ENCODE results near the gene C1orf56.

The C1orf56 gene

GRCh38 chr1:151026460-151026859 lies 21.1 kb upstream of the C1orf56 start:
- DNase-seq: no peak

- no peak for DNase-seq
Observed at GRCh38 chr1:151032164-151032563, 15.4 kb upstream of the C1orf56 start.

- no peak for DNase-seq
Observed at GRCh38 chr1:151035167-151035566, 12.4 kb upstream of the C1orf56 start.

- DNase-seq: no peak
Observed at GRCh38 chr1:151036356-151036755, 11.2 kb upstream of the C1orf56 start, which contains the start of gene BNIPL. BNIPL (plus strand) TSS chr1:151036586; CDS start chr1:151036726, 140 bp downstream.

- DNase-seq: no peak
Observed at GRCh38 chr1:151037032-151037431, 10.5 kb upstream of the C1orf56 start.

GRCh38 chr1:151039521-151039920 lies 8.0 kb upstream of the C1orf56 start:
- DNase-seq: no peak

- no peak for DNase-seq
Observed at GRCh38 chr1:151043163-151043562, 4.4 kb upstream of the C1orf56 start.

GRCh38 chr1:151047925-151048644 lies 534 bp downstream of the C1orf56 start:
- peak; percentile 62 for DNase-seq

GRCh38 chr1:151048645-151049032 lies 1.1 kb downstream of the C1orf56 start:
- no peak for DNase-seq

- DNase-seq: no peak
Observed at GRCh38 chr1:151049458-151049857, 1.9 kb downstream of the C1orf56 start.

GRCh38 chr1:151050051-151050688 lies 2.6 kb downstream of the C1orf56 start:
- DNase-seq: no peak

GRCh38 chr1:151051356-151052009 lies 3.9 kb downstream of the C1orf56 start:
- DNase-seq: no peak

- no peak for DNase-seq
Observed at GRCh38 chr1:151054971-151055547, 7.5 kb downstream of the C1orf56 start.

GRCh38 chr1:151055581-151055980 lies 8.0 kb downstream of the C1orf56 start:
- DNase-seq: no peak

- no peak for DNase-seq
Observed at GRCh38 chr1:151056149-151056548, 8.6 kb downstream of the C1orf56 start.

GRCh38 chr1:151058692-151059091 lies 11.1 kb downstream of the C1orf56 start:
- no peak for DNase-seq

- DNase-seq: peak; percentile 83
Observed at GRCh38 chr1:151059109-151060006, 11.8 kb downstream of the C1orf56 start, which contains the start of gene CDC42SE1. CDC42SE1 (minus strand) TSS chr1:151059622; CDS start chr1:151055730, 3,892 bp downstream.

- peak; percentile 83 for DNase-seq
Observed at GRCh38 chr1:151060007-151060656, 12.6 kb downstream of the C1orf56 start, which contains the start of gene MLLT11. MLLT11 (plus strand) TSS chr1:151060397; CDS start chr1:151067225, 6,828 bp downstream.

GRCh38 chr1:151060657-151061421 lies 13.3 kb downstream of the C1orf56 start:
- DNase-seq: peak; percentile 35

- DNase-seq: no peak
Observed at GRCh38 chr1:151061704-151062103, 14.2 kb downstream of the C1orf56 start.
